NT2/D1 (cell line): ENCODE measurements around the gene SVBP.

Experiments used
- SUZ12 ChIP-seq: IDR thresholded peaks from 2 replicates; pipeline ENCODE4 v1.6.1; 2011; ENCODE audit not compliant: insufficient read length, insufficient read depth; ENCODE audit errors: extremely low read depth
- YY1 ChIP-seq: IDR thresholded peaks from 2 replicates; pipeline ENCODE4 v1.6.1; 2011; ENCODE audit not compliant: insufficient read length, insufficient read depth
- ZNF274 ChIP-seq: IDR thresholded peaks from 2 replicates; pipeline ENCODE4 v1.6.1; 2011; ENCODE audit warnings: mild to moderate bottlenecking, low read depth, low read length

- TF ChIP-seq ZNF274, result no peak
- TF ChIP-seq SUZ12, result no peak
- TF ChIP-seq YY1, result no peak
Measured at GRCh38 chr1:42838482-42839190, 21.4 kb upstream of the SVBP start.
